GM21717 (cell line): Measurements from ENCODE around the gene RELN.

Experiments used
- ATAC-seq: cut with Tn5 transposase; IDR thresholded peaks from one replicate; pipeline ENCODE4 v1.9.1; 2021; ENCODE audit warnings: mild to moderate bottlenecking, moderate library complexity; ENCODE audit not compliant: unreplicated experiment

The RELN gene

GRCh38 chr7:103593691-103594090 lies 395.8 kb downstream of the RELN start:
- ATAC-seq, result no peak

GRCh38 chr7:103592844-103593243 lies 396.6 kb downstream of the RELN start:
- ATAC-seq, result no peak

GRCh38 chr7:103592187-103592586 lies 397.3 kb downstream of the RELN start:
- ATAC-seq, result no peak

GRCh38 chr7:103580031-103580430 lies 409.4 kb downstream of the RELN start:
- no peak for ATAC-seq

- ATAC-seq, result no peak
These were observed 412.4 kb downstream of the RELN start for GRCh38 chr7:103577059-103577458.

GRCh38 chr7:103576641-103577040 lies 412.8 kb downstream of the RELN start:
- ATAC-seq, result no peak

GRCh38 chr7:103574576-103574975 lies 414.9 kb downstream of the RELN start:
- ATAC-seq, result no peak

- no peak for ATAC-seq
These were observed 415.9 kb downstream of the RELN start for GRCh38 chr7:103573479-103574058.

- ATAC-seq, result no peak
These were observed 417.9 kb downstream of the RELN start for GRCh38 chr7:103571586-103571985.

- no peak for ATAC-seq
These were observed 419.7 kb downstream of the RELN start for GRCh38 chr7:103569621-103570305.

- ATAC-seq, result no peak
These were observed 425.0 kb downstream of the RELN start for GRCh38 chr7:103564416-103564815.

- no peak for ATAC-seq
These were observed 429.3 kb downstream of the RELN start for GRCh38 chr7:103560136-103560535.

- no peak for ATAC-seq
These were observed 438.4 kb downstream of the RELN start for GRCh38 chr7:103551016-103551415.

GRCh38 chr7:103549786-103550185 lies 439.7 kb downstream of the RELN start:
- no peak for ATAC-seq

- ATAC-seq, result no peak
These were observed 441.8 kb downstream of the RELN start for GRCh38 chr7:103547451-103548284.

GRCh38 chr7:103542470-103542869 lies 447.0 kb downstream of the RELN start:
- ATAC-seq, result no peak

- no peak for ATAC-seq
These were observed 447.5 kb downstream of the RELN start for GRCh38 chr7:103541947-103542346.

- no peak for ATAC-seq
These were observed 448.4 kb downstream of the RELN start for GRCh38 chr7:103541026-103541425.

GRCh38 chr7:103540338-103540737 lies 449.1 kb downstream of the RELN start:
- ATAC-seq, result no peak

GRCh38 chr7:103539875-103540274 lies 449.6 kb downstream of the RELN start:
- no peak for ATAC-seq

GRCh38 chr7:103538964-103539709 lies 450.3 kb downstream of the RELN start:
- no peak for ATAC-seq
